GM20431 (cell line): Measurements from ENCODE around the gene ADSS1.
"Not testable (repeated sequence)": the region's sequence is repeated elsewhere in the genome, so short reads cannot be mapped to it uniquely, and the experiment has no call there.

ENCODE experiments used
- in situ Hi-C: fragments of 300-500 bp; cut with MseI, MboI; formaldehyde crosslinking; loops from one replicate; pipeline ENCODE4 v1.15.0; 2020; ENCODE audit warnings: low sequenced_read_pairs; ENCODE audit not compliant: unreplicated experiment

ADSS1 gene

GRCh38 chr14:104743461-104744380, 19.7 kb downstream of the ADSS1 start:
- in situ Hi-C loops, result no loop called here

- in situ Hi-C loops, result no loop called here
These were observed 20.5 kb downstream of the ADSS1 start for GRCh38 chr14:104744484-104744883.

- in situ Hi-C loops, result no loop called here
These were observed 21.4 kb downstream of the ADSS1 start for GRCh38 chr14:104745431-104745830.

- in situ Hi-C loops, result no loop called here
These were observed 22.1 kb downstream of the ADSS1 start for GRCh38 chr14:104746071-104746545.

GRCh38 chr14:104746934-104747481, 23.0 kb downstream of the ADSS1 start:
- in situ Hi-C loops, result no loop called here

- in situ Hi-C loops, result no loop called here
These were observed 23.8 kb downstream of the ADSS1 start for GRCh38 chr14:104747876-104748275.

GRCh38 chr14:104749111-104749649, 25.2 kb downstream of the ADSS1 start:
- in situ Hi-C loops, result no loop called here

GRCh38 chr14:104750056-104750752, 26.2 kb downstream of the ADSS1 start:
- in situ Hi-C loops, result no loop called here

GRCh38 chr14:104750753-104751057, 26.7 kb downstream of the ADSS1 start:
- in situ Hi-C loops, result not testable (repeated sequence)

- in situ Hi-C loops, result no loop called here
These were observed 27.8 kb downstream of the ADSS1 start for GRCh38 chr14:104751539-104752422.

- in situ Hi-C loops, result no loop called here
These were observed 28.4 kb downstream of the ADSS1 start for GRCh38 chr14:104752423-104752734.

- in situ Hi-C loops, result no loop called here
These were observed 28.9 kb downstream of the ADSS1 start, which contains the start of gene SIVA1 for GRCh38 chr14:104752735-104753527. Gene SIVA1 (plus strand): TSS chr14:104753147. CDS start chr14:104753202, 55 bp downstream.

GRCh38 chr14:104753528-104754212, 29.6 kb downstream of the ADSS1 start:
- in situ Hi-C loops, result no loop called here

GRCh38 chr14:104754213-104754851, 30.3 kb downstream of the ADSS1 start:
- in situ Hi-C loops, result no loop called here

GRCh38 chr14:104755621-104756020, 31.6 kb downstream of the ADSS1 start:
- in situ Hi-C loops, result no loop called here

GRCh38 chr14:104756477-104757237, 32.6 kb downstream of the ADSS1 start:
- in situ Hi-C loops, result no loop called here

GRCh38 chr14:104757238-104757585, 33.2 kb downstream of the ADSS1 start:
- in situ Hi-C loops, result no loop called here
